SHP77 (cell line): Measurements from ENCODE around the gene FOXP1.

Source experiments
- DNase-seq, 2 experiments: peaks; one replicate each; lab custom pipeline; 2025; lab: John Stamatoyannopoulos, UW

Gene FOXP1

DNA sequence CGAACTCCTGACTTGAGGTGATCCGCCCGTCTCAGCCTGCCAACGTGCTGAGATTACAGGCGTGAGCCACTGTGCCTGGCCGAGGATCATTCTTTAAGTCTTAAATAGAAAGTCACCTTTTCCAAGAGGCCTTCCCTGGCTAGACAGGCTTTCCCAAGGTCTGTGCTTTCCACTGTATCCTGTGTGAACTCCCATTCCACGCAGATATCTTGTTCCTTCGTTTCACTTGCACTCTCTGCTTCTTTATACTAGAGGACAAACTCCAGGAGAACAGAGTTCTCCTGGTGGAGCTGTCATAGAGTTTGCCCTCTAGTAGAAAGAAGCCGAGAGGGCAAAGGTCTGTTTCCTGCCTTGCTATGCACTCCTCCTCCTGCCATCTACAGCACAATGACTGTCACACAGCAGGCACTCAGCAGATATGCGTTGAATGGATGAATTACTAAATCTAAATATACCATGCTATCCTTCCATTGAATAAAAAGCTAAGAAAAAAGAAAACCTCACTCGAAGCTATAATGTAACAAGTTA, 211.2 kb downstream of the FOXP1 start:
- DNase-seq: no peak

DNA sequence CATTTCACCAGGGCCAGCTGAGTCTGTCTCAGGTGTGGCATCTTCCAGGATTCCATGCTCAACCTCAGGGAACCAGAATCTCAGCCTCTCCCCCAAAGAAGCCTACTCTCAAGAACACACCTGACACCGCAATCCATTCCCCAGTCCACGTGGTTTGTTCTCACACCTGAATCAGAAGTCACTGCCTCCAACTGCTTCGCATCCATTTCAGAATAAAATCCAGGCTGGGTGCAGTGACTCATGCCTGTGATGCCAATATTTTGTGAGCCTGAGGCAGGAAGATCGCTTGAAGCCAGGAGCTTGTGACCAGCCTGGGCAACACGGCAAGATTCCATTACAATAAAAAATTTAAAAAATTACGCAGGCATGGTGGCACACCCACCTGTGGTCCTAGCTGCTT, 212.2 kb downstream of the FOXP1 start:
- DNase-seq: no peak

DNA sequence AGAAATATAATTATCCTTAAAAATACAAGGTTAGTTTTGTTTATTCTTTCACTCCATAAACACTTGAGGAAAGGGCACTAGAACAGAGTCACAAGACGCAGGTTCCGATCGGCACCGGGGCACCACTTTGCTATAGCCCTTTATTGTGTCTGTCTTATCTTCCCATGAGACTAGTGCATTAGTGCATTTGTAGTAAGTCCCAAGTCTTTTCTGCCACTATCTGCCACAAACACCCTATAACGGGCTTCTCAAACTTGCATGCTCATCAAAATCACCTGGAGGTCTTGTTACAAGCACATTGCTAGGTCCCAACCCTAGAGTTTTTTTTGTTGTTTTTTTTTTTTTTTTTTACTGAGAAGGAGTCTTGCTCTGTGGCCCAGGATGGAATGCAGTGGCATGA, 213.1 kb downstream of the FOXP1 start:
- DNase-seq: no peak

DNA sequence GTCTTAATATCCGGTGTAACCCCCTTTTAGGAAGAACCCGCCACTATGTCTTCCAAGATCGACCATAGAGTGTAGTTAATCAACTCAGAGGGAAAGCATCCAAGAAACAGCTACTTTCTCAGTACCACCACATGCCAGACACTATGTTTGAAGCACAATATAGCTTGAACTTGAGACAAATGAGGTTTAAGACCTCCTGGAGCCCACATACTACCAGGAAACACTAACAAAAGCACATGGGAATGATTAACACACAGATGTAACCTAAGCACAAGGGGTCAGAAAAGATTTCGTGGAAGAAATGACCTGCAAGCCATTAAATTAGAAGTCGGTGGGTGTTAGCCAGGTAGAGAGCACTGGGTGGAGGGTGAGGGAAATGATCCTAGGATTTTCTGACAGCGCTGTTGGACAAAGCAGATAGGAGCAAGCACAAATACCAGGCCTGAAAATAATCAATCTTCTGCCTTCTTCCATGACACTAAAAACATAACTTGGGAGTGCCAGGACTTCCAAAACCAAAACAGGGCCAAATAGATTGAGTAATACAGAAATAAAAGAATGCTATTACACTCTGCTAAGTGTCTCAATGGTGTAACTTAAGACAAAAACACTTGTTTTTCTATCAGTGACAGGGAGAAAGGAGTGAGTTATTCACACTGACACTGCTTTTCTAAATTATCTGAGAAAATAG, 213.7 kb downstream of the FOXP1 start:
- DNase-seq: no peak

DNA sequence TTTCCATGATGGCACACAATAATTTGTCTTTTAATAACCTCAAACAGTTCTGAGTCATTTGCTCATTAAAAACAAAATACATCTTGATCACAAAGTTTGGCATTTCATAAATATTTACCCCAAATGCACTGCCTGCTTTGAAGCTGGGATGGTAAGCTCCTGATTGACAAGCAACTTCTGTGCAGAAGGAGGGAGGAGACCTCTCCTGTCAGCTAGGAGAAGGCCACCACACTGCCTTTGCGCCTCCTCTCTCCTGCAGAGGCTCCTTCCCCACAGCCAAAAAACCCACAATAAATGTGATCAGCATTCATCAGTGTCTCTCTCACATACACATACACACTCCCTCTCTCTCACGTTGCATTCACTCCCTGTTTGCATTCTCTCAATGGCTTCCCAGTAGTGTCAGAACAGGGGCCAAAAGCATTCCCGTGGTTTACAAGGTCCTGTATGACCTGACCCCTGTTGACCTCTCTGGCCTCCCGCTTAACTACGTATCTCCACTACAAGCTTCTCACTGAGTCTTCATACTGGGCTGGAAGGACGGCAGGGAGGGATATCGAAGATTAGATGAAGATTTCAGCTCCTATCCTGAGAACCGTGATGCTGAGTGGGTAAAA, 216.4 kb downstream of the FOXP1 start:
- DNase-seq: no peak

DNA sequence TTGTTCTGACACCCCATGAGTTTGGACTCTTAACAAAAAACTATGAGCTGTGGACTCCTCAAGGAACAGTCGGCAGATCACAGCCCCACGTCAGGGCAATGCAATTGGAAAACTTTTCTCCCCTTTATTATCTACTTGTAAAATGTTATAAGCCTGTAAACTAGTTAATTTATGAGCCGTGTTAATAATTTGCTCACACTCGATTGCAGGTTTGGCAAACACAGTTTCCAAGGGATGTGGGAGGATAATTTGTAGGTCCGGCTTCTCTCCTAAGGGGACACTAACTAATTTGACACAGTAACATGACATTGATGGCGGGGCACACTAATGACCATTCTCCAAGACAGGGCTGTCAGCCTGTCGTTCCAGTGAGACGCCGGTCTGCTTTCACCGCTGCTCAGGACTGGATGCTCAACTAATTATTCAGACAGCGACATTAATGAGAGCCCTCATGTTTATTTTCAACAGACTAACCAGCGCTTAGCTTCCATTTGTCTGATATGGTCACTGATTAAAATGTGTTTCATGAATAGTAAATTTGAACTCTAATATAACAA, 222.1 kb downstream of the FOXP1 start:
- DNase-seq: no peak

DNA sequence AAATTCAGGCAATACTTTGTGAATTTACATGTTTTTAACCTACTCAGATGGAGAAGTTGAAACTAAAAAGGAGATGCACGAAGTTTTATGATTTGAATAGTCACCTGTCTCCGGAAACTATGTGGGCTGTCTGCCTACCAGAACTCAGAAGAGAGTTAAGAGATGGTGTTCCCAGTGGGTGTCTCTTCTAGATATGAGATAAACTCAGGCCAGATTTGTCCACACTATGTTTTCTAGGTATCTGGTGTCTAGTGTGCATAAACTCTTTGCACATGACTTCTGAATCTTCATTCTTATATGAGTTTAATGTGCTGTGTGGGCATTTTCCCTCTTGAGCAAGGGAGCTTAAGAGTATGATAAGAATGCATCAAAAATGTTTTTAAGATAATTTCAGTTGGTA, 222.8 kb downstream of the FOXP1 start:
- DNase-seq: no peak

DNA sequence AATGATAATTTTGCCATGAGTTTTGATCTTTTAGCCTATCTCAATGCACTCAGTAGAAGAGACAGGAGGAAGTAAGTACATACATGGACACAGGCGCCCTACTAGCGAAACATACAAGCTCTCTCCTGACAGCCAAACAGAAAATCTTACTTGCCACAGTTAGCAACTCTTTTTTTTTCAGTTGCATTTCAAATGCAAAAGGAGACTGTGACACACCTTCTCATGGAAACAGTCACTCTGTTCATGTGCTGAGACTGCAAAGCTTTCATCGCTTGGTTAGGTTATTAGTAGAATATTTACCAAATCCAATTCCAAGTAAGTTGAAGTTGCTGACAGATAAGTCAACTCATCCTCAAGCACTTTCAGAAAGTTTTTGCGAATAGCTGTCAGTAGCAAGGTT, 223.3 kb downstream of the FOXP1 start:
- DNase-seq: no peak

DNA sequence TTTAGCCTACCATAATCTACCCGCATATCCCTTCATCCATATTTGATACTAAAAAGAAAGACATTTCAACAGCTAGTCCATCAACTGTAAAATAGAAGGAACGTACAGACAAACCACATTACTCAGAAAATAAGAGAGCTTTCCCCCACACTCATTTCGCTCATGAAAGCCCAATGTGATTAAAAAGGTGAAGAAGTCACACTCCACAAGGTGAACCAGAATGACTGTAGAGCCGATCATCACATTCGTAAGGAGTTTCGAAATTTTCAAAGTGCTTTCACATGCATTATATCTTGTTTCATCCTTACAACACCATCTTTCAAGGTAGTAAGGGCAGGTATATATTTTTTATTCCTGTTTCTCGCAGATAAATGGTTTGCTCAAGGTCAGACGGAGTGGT, 225.3 kb downstream of the FOXP1 start:
- DNase-seq: no peak

DNA sequence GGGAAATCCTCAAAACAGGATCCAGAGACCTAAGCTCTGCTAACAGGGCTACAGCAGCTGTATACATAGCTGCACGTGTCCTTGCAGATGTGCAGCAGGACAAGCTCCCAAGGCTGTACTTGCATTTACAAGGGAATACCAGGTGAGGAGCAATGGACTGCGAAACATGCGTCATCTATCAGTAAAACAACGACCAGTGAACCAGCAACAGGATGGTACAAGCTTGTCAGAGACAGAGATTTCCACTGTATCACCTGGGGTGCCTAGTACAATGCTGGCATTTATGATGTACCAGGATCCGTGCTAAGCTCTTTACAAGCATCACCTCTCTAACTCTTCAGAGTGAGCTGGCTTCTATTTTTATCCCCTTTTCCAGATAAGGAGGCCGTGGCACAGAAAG, 227.3 kb downstream of the FOXP1 start:
- DNase-seq: no peak

DNA sequence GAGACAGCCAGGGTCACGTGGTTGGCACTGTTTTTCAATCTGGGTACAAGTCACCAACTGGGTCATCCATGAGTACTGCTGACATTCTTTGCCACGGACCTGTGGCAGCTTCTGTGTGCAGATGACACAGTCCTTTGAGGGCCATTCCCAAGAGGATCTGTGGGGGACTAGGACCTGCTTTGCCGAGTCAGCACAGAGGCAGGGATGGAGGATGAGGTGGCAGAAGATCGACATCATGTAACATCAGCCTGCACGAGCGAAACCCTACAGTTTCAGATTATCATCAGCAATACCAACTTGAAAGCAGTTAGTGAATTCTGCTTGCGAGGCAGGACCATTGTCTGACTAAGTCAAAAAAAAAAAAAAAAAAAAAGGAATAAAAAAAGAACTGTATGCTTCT, 227.7 kb downstream of the FOXP1 start:
- DNase-seq: no peak

DNA sequence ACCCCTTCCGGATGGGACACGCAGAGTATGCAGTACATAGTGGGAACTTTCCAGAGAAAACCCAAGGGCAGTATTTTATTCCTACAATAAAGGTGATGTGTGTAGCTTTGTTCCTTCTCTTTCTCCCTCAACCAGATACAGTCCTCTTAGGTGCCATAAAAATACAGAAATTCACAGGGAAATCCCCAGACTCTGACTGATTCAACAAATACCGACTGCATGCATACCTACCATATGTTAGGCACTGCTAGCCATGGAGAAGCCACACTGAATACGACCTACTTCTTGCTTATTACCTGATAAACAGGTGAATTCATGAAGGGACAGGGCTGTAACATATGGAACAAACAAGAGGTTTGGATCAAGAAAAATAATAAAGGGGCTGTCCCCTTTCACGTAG, 228.5 kb downstream of the FOXP1 start:
- no peak for DNase-seq

DNA sequence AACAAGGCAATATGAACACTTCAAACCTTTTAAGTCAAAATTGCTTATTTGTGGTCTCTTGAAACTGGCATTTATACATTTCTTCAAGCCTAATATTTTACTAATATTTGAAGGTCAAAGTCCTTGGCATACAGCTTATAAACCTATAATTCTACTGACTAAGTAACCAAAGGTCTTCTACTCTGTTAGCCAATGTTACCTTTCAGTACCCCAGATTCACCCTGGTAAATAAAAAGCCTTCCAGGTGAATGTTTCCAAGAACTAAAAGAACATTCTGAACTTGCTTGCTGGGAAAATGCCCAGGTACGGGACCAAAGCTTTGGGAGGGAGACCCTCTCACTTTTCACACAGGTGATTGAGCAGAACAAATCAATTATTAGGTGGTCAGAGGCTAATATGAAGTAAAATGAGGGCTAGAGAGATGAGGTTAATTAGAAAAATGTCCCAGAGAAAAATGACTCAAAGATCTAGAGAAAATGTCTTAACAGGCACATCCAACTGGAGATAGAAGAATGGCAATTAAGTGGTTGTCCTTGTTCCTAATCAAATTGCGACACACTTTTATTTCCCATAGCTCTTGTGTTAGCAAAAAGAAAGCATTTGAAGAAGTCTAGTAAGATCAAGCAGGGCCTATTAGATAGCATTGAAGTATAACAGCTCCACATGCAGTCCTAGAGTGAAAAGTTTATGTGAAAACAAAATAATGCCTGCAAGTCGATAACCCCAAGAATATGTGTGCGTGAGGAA, 232.0 kb downstream of the FOXP1 start:
- DNase-seq: no peak

DNA sequence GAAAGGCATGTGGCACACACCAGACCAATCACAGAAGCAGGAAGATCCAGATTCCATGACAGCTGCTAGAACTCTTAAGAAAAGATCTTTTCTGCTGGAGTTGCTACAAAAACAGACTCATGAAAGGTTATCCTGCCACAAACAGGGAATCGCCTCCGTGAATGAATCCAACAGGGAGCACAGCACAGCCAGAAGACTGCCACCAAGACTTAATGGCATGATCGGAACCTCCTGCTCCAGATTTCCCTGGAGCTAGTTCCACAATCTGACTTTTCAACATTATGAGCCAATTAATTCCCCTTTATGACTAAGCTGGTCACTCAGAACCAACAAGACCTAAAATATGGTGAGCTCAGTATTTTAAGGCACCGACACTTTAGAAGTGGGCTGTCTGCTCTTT, 232.5 kb downstream of the FOXP1 start:
- DNase-seq: no peak

DNA sequence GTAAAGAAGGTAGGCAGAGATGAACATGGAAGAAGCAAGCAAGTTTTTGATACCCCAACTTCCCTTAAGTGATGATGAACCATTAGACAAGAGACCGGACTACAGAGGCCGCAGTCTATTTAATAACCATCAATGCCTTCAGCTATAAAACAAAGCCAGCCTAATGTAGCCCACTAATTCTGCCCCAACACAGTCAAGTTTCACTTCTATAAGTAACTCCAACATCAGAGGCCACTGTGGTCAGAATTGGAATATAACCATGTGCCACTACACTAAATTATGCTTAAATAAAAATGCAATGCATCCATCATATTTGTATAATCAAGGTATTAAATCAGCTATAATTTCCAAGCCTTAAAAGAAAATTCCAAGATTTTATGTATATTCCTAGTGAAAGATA, 234.7 kb downstream of the FOXP1 start:
- no peak for DNase-seq

DNA sequence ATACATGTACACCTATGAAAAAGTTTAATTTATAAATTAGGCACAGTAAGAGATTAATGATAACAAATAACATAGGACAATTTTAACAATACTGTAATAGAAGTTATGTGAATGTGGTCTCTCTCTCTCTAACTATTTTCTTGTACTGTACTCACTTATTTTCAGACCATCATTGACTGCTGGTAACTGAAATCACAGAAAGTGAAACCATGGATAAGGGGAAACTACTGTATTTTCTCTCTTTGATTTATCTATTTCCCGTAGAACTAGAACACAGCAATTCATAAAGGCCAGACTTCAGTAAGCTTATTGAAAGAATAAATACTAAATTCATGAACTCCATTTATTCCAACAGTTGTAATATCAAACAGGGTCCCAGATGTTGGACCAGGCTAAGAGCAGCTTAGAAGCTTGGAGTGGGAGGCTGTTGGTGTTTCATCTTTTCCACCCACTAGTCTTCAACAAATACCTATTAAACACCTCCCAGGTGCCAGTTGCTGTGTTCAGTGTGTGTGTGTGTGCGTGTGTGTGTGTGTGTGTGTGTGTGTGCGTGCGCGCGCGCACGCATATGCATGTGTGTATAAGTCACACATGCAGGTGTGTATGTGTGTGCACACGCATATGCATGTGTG, 235.4 kb downstream of the FOXP1 start:
- DNase-seq: no peak

DNA sequence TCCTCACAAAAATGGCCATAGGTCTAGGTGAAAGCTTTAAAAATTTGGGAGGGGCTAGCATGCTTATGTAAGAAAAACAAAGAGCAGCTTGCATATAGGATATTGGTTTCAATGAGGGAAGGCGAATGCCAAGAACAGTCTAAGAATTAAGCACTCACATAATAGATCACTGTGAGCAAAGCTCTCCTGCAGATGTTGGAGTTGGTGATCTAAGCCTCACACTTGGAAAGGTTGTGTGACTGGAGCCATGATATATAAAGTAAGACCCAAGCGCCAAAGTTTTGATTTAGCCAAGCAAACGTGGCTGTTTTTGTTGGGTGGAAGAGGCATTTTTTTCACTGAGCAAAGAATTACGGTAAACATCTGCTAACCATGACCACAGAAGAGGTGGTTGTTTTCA, 237.5 kb downstream of the FOXP1 start:
- DNase-seq: no peak

DNA sequence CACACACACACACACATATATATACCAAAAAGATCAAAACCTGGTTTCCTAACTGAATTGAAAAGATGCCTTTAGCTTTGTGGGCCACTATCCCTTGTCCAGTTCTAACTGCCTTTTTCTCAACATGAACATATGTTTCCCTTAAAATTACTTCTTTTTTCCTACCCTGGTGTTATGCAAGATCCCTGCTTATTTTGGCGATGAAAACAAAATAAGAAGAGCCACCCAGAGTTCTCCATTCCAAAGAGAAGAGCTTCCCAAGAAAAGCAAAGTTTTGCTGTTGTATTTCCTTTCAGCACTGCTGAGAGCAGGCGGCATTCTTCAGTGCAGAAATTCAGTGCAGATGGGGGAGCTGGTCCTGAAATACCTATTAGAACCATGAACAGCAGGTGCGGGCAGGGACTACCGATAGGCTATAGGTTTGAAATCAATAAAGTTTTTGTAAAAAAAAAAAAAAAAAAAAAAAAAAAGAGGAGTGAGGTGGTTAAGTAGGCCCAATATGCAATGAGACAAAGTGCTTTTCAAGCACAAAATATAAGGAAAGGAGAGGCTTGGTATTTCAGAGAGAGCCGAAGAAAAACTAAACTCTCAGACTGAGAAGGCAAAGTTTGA, 238.0 kb downstream of the FOXP1 start:
- DNase-seq: no peak

DNA sequence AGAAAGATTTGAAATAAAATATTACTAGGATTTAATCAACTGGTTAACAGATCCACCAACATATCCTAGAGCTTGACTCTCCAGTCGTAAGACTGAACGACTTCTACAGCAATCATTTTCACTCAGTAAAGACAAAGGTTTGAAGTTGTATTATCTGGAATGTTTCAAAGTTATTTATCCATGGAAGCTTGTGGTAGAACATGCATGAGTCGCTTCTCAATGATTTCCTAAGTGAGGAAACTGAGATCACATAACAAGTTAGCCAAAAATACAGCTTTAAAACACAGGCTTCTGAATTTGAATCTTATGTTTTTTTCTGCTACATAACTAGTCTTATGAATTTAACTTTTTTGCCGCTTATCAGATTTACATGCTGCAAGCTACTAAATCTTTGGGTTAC, 241.8 kb downstream of the FOXP1 start:
- DNase-seq: no peak

DNA sequence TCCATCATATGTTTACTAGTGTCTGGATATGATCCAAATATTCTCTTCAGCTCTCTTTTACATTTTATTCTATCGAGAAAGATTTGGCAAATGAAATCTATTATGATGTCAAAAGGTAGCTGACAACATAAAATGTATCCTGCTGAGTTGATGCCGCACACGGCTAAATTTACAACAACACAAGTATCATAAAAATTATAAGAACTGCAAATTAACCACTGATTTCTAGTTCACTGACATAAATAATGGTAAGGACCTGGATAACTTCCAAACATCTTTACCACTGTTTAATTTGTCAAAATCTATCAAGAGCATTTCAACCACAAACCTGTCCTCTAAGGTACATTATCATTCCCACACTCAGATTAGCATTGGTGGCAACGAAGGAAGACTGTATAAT, 244.5 kb downstream of the FOXP1 start:
- no peak for DNase-seq

DNA sequence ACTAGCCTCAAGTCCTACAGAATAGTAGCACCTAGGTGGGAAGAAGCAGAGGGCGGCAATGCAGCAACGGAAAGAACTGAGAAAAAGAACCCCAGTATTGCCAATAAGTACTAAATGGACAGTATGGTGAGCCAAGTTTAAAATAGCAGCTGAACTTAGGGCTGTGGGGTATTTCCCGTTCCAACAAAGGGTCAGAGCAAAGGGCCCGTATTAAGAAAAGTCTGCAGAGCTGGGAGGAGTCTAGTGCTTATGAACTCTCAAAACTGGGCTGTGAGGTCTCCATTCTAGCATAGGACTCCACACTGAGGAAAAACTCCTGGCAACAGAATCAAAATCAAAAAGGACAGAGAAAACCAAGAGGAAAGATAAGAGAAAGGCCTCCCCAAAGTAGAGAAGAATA, 250.7 kb downstream of the FOXP1 start:
- no peak for DNase-seq

DNA sequence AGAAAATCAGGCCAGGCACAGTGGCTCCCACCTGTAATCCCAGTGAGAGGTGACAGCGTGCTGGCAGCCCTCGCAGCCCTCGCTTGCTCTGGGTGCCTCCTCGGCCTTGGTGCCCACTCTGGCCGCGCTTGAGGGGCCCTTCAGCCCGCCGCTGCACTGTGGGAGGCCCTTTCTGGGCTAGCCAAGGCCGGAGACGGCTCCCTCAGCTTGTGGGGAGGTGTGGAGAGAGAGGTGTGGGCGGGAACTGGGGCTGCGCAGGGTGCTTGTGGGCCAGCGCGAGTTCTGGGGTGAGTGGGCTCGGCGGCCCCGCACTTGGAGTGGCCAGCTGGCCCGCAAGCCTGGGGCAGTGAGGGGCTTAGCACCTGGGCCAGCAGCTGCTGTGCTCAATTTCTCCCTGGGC, 252.6 kb downstream of the FOXP1 start:
- no peak for DNase-seq
